Measurements from ENCODE around the gene TAGLN3. TPM values are rescaled to one million over a fixed set of nuclear protein-coding genes. Genes with fewer than 3 reads are reported as not detected.
A peak's percentile ranks its signal among the peaks of the same experiment; 100 is the strongest.

TAGLN3 gene
- total and polyA plus RNA-seq, 8 donors, result 0.28 to 50.7 (median 2.6) TPM

DNA sequence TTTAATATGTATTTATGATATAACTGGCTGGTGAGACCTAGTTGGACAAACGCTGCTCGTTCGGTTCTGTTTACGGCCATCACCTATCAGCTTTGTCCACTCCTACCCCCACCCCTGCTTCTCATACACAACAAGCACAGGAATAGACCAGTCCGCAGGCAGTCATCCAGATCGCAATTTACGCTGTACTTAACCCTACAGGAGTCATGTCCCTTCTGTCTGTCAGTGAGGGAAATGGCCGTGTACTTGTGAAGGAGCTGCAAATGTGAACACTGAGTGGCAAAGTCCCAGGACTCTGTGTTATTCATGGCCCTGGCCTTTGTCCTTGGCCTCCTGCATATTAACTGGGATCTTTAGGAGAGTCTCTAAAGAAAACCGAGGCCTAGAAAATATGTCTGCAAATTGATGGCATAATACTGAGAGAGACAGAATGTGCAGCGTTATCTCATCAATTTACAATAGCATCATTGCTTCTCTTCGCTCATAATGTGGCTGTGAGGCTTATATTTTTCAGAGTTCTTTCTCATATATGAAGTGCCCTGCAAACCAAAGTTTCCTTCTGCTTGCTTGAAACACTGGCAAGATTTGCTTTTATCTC is 27.1 kb upstream of the TAGLN3 start:
- ATAC-seq (peak in 1 of 4 donors; percentile 31), DNase-seq (no peak), FAIRE-seq (no peak)
- Histone ChIP-seq H3K9me3 (no peaks in the 10 kb centered on the region), H3K36me3 (no peaks in the 10 kb centered on the region), H3K4me3 (no peak overlapping the region), H3K27ac (no peak overlapping the region), H3K4me1 (peaks cover 0 to 6% (median 0%) of the 10 kb centered on the region in 3 donors), H3K27me3 (no peaks in the 10 kb centered on the region)
- WGBS, 2 donors, result 77 to 82% methylated on average over 11 of the region's 11 CpGs
- TF ChIP-seq, protein P1, sequence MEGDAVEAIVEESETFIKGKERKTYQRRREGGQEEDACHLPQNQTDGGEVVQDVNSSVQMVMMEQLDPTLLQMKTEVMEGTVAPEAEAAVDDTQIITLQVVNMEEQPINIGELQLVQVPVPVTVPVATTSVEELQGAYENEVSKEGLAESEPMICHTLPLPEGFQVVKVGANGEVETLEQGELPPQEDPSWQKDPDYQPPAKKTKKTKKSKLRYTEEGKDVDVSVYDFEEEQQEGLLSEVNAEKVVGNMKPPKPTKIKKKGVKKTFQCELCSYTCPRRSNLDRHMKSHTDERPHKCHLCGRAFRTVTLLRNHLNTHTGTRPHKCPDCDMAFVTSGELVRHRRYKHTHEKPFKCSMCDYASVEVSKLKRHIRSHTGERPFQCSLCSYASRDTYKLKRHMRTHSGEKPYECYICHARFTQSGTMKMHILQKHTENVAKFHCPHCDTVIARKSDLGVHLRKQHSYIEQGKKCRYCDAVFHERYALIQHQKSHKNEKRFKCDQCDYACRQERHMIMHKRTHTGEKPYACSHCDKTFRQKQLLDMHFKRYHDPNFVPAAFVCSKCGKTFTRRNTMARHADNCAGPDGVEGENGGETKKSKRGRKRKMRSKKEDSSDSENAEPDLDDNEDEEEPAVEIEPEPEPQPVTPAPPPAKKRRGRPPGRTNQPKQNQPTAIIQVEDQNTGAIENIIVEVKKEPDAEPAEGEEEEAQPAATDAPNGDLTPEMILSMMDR (IDR thresholded peaks at IDR 0.05), result no peak
- intact Hi-C loops (cut with DNase I), result no loop called here

DNA sequence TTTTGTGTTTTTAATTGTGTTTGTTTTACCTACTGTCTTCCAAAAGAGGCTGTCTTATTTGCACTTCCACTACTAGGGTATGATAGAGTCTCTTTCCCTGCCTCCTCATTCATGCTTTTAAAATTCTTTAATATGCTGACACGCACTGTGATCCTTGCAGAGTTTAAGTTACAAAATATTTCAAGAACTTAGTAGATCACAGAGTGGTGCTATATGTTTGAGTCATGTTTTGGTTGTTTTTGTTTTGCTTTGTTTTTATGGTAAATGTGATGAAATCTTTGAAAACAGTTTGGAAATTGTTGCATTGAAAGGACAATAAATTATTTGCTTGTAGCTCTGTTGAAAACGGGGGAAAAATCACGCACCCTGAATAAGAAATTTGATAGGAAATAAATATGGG is 25.8 kb upstream of the TAGLN3 start:
- intact Hi-C loops (cut with DNase I), result no loop called here
- no peak overlapping the region for H3K4me3 ChIP-seq
- FAIRE-seq (no peak), DNase-seq (no peak), ATAC-seq (no peak)
- TF ChIP-seq, protein P1 (IDR thresholded peaks at IDR 0.05), result no peak
- 49 to 94% methylated on average over 3 of the region's 3 CpGs for WGBS, 2 donors
- H3K36me3 ChIP-seq, result no peaks in the 10 kb centered on the region
- no peaks in the 10 kb centered on the region for H3K4me1 ChIP-seq
- H3K27me3 ChIP-seq, result no peaks in the 10 kb centered on the region
- no peak overlapping the region for H3K27ac ChIP-seq
- H3K9me3 ChIP-seq, result no peaks in the 10 kb centered on the region

DNA sequence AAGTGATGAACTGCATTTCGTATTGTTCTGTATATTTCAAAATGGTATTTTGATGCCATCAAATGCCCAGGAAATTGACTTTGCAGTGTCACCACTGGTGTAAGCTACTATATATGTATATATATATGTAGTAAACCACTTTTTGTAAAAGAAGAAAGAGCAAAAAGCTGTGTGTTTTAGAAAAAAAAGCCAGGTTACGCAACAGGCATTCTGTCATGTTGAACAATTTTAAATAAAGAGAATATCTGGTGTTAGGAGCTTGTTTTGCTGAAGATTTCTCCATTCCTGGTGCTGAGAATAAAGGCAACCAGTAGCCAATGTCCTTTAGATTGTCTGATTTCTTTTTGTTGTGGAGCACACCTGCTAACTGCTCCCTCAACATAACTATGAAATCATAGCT is 23.6 kb upstream of the TAGLN3 start:
- ATAC-seq (no peak), DNase-seq (no peak), FAIRE-seq (no peak)
- Histone ChIP-seq H3K27ac (no peak overlapping the region), H3K9me3 (no peaks in the 10 kb centered on the region), H3K27me3 (no peaks in the 10 kb centered on the region), H3K36me3 (no peaks in the 10 kb centered on the region), H3K4me1 (peaks cover 0 to 8% (median 7%) of the 10 kb centered on the region in 3 donors), H3K4me3 (no peak overlapping the region)
- intact Hi-C loops (cut with DNase I), result no loop called here
- TF ChIP-seq, protein P1 (IDR thresholded peaks at IDR 0.05), result no peak
- 76 to 92% methylated on average over 2 of the region's 2 CpGs for WGBS, 2 donors

- no peak for ATAC-seq
- intact Hi-C loops (cut with DNase I), result no loop called here
- TF ChIP-seq, protein P1 (IDR thresholded peaks at IDR 0.05), result no peak
- Histone ChIP-seq H3K4me3 (no peak overlapping the region), H3K4me1 (peaks cover 0 to 19% (median 18%) of the 10 kb centered on the region in 3 donors), H3K36me3 (no peaks in the 10 kb centered on the region), H3K9me3 (no peaks in the 10 kb centered on the region), H3K27me3 (no peaks in the 10 kb centered on the region), H3K27ac (no peak overlapping the region)
- DNase-seq, result no peak
- WGBS, 2 donors, result 51 to 58% methylated on average over 2 of the region's 2 CpGs
- no peak for FAIRE-seq
Measured at GRCh38 chr3:111976254-111976653, 22.5 kb upstream of the TAGLN3 start.
